ENCODE results near the gene IL17C. TPM values are rescaled to one million over a fixed set of nuclear protein-coding genes. Genes with fewer than 3 reads are reported as not detected.

Gene IL17C
- total and polyA plus RNA-seq, 8 donors, result not detected

- ATAC-seq, result no peak
- intact Hi-C loops (cut with DNase I), result no loop called here
These were observed 44.9 kb upstream of the IL17C start for GRCh38 chr16:88593489-88593888.

GRCh38 chr16:88593910-88594309 is 44.5 kb upstream of the IL17C start:
- ATAC-seq (no peak), DNase-seq (peak in 1 of 4 donors; percentile 10)
- Histone ChIP-seq H3K36me3 (peaks cover 0 to 55% of the 10 kb centered on the region in 2 donors), H3K4me3 (no peak overlapping the region), H3K27me3 (no peaks in the 10 kb centered on the region), H3K9me3 (no peaks in the 10 kb centered on the region), H3K27ac (no peak overlapping the region), H3K4me1 (peaks cover 2 to 55% of the 10 kb centered on the region in 2 donors)
- no peak for TF ChIP-seq CTCF (IDR thresholded peaks at IDR 0.05)
- intact Hi-C loops (cut with DNase I), result no loop called here

More at GRCh38 chr16:88593489-88593888, 44.9 kb upstream of the IL17C start:
- TF ChIP-seq CTCF (IDR thresholded peaks at IDR 0.05), result no peak
- Histone ChIP-seq H3K9me3 (no peaks in the 10 kb centered on the region), H3K4me1 (peaks cover 0 to 51% of the 10 kb centered on the region in 2 donors), H3K4me3 (no peak overlapping the region), H3K27me3 (no peaks in the 10 kb centered on the region), H3K36me3 (peaks cover 0 to 55% of the 10 kb centered on the region in 2 donors), H3K27ac (no peak overlapping the region)
- DNase-seq, result peak in 1 of 4 donors; percentile 28

- H3K4me1 ChIP-seq, result peaks cover 3 to 67% of the 10 kb centered on the region in 2 donors
- H3K4me3 ChIP-seq, result no peak overlapping the region
- no peaks in the 10 kb centered on the region for H3K9me3 ChIP-seq
- DNase-seq (peak in 1 of 4 donors; percentile 35), ATAC-seq (no peak)
- no peaks in the 10 kb centered on the region for H3K27me3 ChIP-seq
- H3K36me3 ChIP-seq, result peaks cover 0 to 55% of the 10 kb centered on the region in 2 donors
- intact Hi-C loops (cut with DNase I), result no loop called here
- no peak for TF ChIP-seq CTCF (IDR thresholded peaks at IDR 0.05)
- H3K27ac ChIP-seq, result no peak overlapping the region
These were observed 43.3 kb upstream of the IL17C start for GRCh38 chr16:88595101-88595500.

GRCh38 chr16:88595921-88596320 is 42.5 kb upstream of the IL17C start:
- TF ChIP-seq CTCF (IDR thresholded peaks at IDR 0.05), result no peak
- Histone ChIP-seq H3K36me3 (peaks cover 0 to 55% of the 10 kb centered on the region in 2 donors), H3K27ac (peak overlapping the region in 1 of 2 donors; percentile 35), H3K27me3 (no peaks in the 10 kb centered on the region), H3K4me1 (peaks cover 8 to 75% of the 10 kb centered on the region in 2 donors), H3K9me3 (no peaks in the 10 kb centered on the region), H3K4me3 (no peak overlapping the region)
- ATAC-seq, result no peak
- DNase-seq, result peak in 1 of 4 donors; percentile 59
- intact Hi-C loops (cut with DNase I), result no loop called here

GRCh38 chr16:88596483-88596882 is 41.9 kb upstream of the IL17C start:
- H3K9me3 ChIP-seq, result no peaks in the 10 kb centered on the region
- H3K27me3 ChIP-seq, result no peaks in the 10 kb centered on the region
- peak overlapping the region in 1 of 2 donors; percentile 35 for H3K27ac ChIP-seq
- DNase-seq (peak in 1 of 4 donors; percentile 21), ATAC-seq (no peak)
- intact Hi-C loops (cut with DNase I), result no loop called here
- H3K4me3 ChIP-seq, result no peak overlapping the region
- no peak for TF ChIP-seq CTCF (IDR thresholded peaks at IDR 0.05)
- peaks cover 12 to 77% of the 10 kb centered on the region in 2 donors for H3K4me1 ChIP-seq
- H3K36me3 ChIP-seq, result peaks cover 0 to 60% of the 10 kb centered on the region in 2 donors
